NT2/D1 (cell line): ENCODE measurements around the gene KLHL17.

Experiments
- SUZ12 ChIP-seq: IDR thresholded peaks from 2 replicates; pipeline ENCODE4 v1.6.1; 2011; ENCODE audit not compliant: insufficient read length, insufficient read depth; ENCODE audit errors: extremely low read depth
- YY1 ChIP-seq: IDR thresholded peaks from 2 replicates; pipeline ENCODE4 v1.6.1; 2011; ENCODE audit not compliant: insufficient read length, insufficient read depth
- ZNF274 ChIP-seq: IDR thresholded peaks from 2 replicates; pipeline ENCODE4 v1.6.1; 2011; ENCODE audit warnings: mild to moderate bottlenecking, low read depth, low read length

- TF ChIP-seq SUZ12 (no peak), YY1 (no peak), ZNF274 (no peak)
Observed at GRCh38 chr1:913491-914130, 46.8 kb upstream of the KLHL17 start.
